Liver (tissue), 9 donors: Measurements from ENCODE around the gene ADRM1. TPM values are rescaled to one million over a fixed set of nuclear protein-coding genes. Genes with fewer than 3 reads are reported as not detected.

ENCODE experiments used
- DNase-seq: peaks from one replicate; pipeline ENCODE4 v3.0.0-alpha.2; 2017; ENCODE audit warnings: low spot score
- H3K27ac ChIP-seq, 2 donors: one replicate each; pipeline ENCODE4 v1.7.0; 2013; ENCODE audit warnings: inconsistent platforms in 2 of 2, low read length in 2 of 2, control low read depth in 1 of 2, low read depth in 1 of 2, mild to moderate bottlenecking in 1 of 2
- H3K27me3 ChIP-seq, 4 donors: one replicate each; pipeline versions ENCODE4 v1.6.1 to v1.7.0; 2013; ENCODE audit warnings: low read length in 3 of 4, inconsistent platforms in 1 of 4, mild to moderate bottlenecking in 1 of 4, moderate library complexity in 1 of 4; ENCODE audit not compliant: control insufficient read depth in 4 of 4, insufficient read depth in 4 of 4
- H3K36me3 ChIP-seq, 4 donors: one replicate each; pipeline versions ENCODE4 v1.6.1 to v1.7.0; 2013; ENCODE audit warnings: low read length in 3 of 4, mild to moderate bottlenecking in 3 of 4, low read depth in 1 of 4, moderate library complexity in 1 of 4; ENCODE audit not compliant: control insufficient read depth in 4 of 4, insufficient read depth in 3 of 4
- H3K4me1 ChIP-seq, 4 donors: one replicate each; pipeline versions ENCODE4 v1.6.1 to v1.7.0; 2013; ENCODE audit warnings: low read length in 3 of 4, mild to moderate bottlenecking in 3 of 4, moderate library complexity in 1 of 4; ENCODE audit not compliant: control insufficient read depth in 4 of 4, insufficient read depth in 4 of 4
- H3K4me3 ChIP-seq, 3 donors: one replicate each; pipeline versions ENCODE4 v1.6.1 to v1.7.0; 2013; ENCODE audit warnings: low read length in 3 of 3, control low read depth in 1 of 3, low read depth in 1 of 3, mild to moderate bottlenecking in 1 of 3
- H3K9ac ChIP-seq, 2 donors: one replicate each; pipeline ENCODE4 v1.7.0; 2013; ENCODE audit warnings: low read length in 2 of 2, mild to moderate bottlenecking in 2 of 2, moderate library complexity in 2 of 2, control low read depth in 1 of 2, low read depth in 1 of 2
- H3K9me3 ChIP-seq, 4 donors: one replicate each; pipeline versions ENCODE4 v1.6.1 to v1.7.0; 2013; ENCODE audit warnings: low read length in 3 of 4; ENCODE audit not compliant: control insufficient read depth in 4 of 4
- FOXA1 ChIP-seq: IDR thresholded peaks from 2 replicates; pipeline ENCODE4 v1.6.1; 2016; ENCODE audit warnings: antibody characterized with exemption
- FOXA2 ChIP-seq: IDR thresholded peaks from 2 replicates; pipeline ENCODE4 v1.6.1; 2016; ENCODE audit warnings: antibody characterized with exemption
- GABPA ChIP-seq, 2 donors: IDR thresholded peaks in 1 of 2; conservative IDR thresholded peaks in 1 of 2; 2 replicates each; pipeline ENCODE4 v1.6.1; 2016; ENCODE audit warnings: antibody characterized with exemption in 2 of 2, mild to moderate bottlenecking in 1 of 2, moderate library complexity in 1 of 2
- HNF4A ChIP-seq, 2 donors: conservative IDR thresholded peaks; 2 replicates each; pipeline ENCODE4 v1.6.1; 2016; ENCODE audit warnings: antibody characterized with exemption in 2 of 2, mild to moderate bottlenecking in 2 of 2
- HNF4G ChIP-seq: IDR thresholded peaks from 2 replicates; pipeline ENCODE4 v1.6.1; 2016; ENCODE audit warnings: antibody characterized with exemption
- JUND ChIP-seq, 2 donors: IDR thresholded peaks; 2 replicates each; pipeline ENCODE4 v1.6.1; 2016; ENCODE audit warnings: antibody characterized with exemption in 2 of 2
- NR2F2 ChIP-seq: IDR thresholded peaks from 2 replicates; pipeline ENCODE4 v1.6.1; 2016; ENCODE audit warnings: antibody characterized with exemption
- RAD21 ChIP-seq, 2 donors: IDR thresholded peaks; 2 replicates each; pipeline ENCODE4 v1.6.1; 2016; ENCODE audit warnings: antibody characterized with exemption in 2 of 2, mild to moderate bottlenecking in 2 of 2
- RXRA ChIP-seq, 2 donors: IDR thresholded peaks; 2 replicates each; pipeline ENCODE4 v1.6.1; 2017 to 2018; ENCODE audit warnings: antibody characterized with exemption in 2 of 2, mild to moderate bottlenecking in 1 of 2
- SP1 ChIP-seq: IDR thresholded peaks from 2 replicates; pipeline ENCODE4 v1.6.1; 2018; ENCODE audit warnings: antibody characterized with exemption, mild to moderate bottlenecking
- TAF1 ChIP-seq: conservative IDR thresholded peaks from 2 replicates; pipeline ENCODE4 v1.6.1; 2016; ENCODE audit warnings: antibody characterized with exemption, mild to moderate bottlenecking
- YY1 ChIP-seq: IDR thresholded peaks from 2 replicates; pipeline ENCODE4 v1.6.1; 2016; ENCODE audit warnings: antibody characterized with exemption, mild to moderate bottlenecking
- WGBS: extraction: QIAGEN DNeasy Blood & Tissue Kit; methylation state at CpG from one replicate; pipeline ENCODE4 v1.1.7; 2013; 5-methylcytosine and 5-hydroxymethylcytosine counted together
- polyA plus RNA-seq, 2 donors: library from polyadenylated mRNA; stranded (reverse) in 1 of 2; unstranded in 1 of 2; fragments of 200-250 nt in 1 of 2; fragments of >200 nt in 1 of 2; fragmentation: Nextera tagmentation in 1 of 2; extraction: Ambion mirVana in 1 of 2; gene quantifications; one replicate each; pipeline versions ENCODE4 v1.2.1 to v1.2.3, GENCODE V29; 2013 to 2015
- total RNA-seq, 2 donors: library from RNA; depleted of rRNA; stranded (reverse); fragments of >200 nt; gene quantifications; one replicate each; pipeline ENCODE4 v1.2.3, GENCODE V29; 2014
- TF ChIP-seq, protein P1 (sequence below): IDR thresholded peaks from 2 replicates; pipeline ENCODE4 v1.6.1; 2016; ENCODE audit warnings: antibody characterized with exemption, mild to moderate bottlenecking
- TF ChIP-seq, protein P2 (sequence below): IDR thresholded peaks from 2 replicates; pipeline ENCODE4 v1.6.1; 2016; ENCODE audit warnings: antibody characterized with exemption
- TF ChIP-seq, protein P3 (sequence below): IDR thresholded peaks from 2 replicates; pipeline ENCODE4 v1.6.1; 2016; ENCODE audit warnings: antibody characterized with exemption
- TF ChIP-seq, protein P4 (sequence below): IDR thresholded peaks from 2 replicates; pipeline ENCODE4 v1.6.1; 2016; ENCODE audit warnings: antibody characterized with exemption
- TF ChIP-seq, protein P5 (sequence below): fragments of 150-350 bp; IDR thresholded peaks from 2 replicates; pipeline ENCODE4 v1.5.1; 2017; ENCODE audit warnings: improper control_type of control experiment, low read depth, low read length; ENCODE audit not compliant: missing input control
- donor health status: healthy.
- donor health status: healthy.
- donor health status: healthy.
- donor health status: healthy.
- donor health status: healthy.

The ADRM1 gene
- total and polyA plus RNA-seq, 4 donors: 45.3 to 91.0 (median 77.3) TPM

DNA sequence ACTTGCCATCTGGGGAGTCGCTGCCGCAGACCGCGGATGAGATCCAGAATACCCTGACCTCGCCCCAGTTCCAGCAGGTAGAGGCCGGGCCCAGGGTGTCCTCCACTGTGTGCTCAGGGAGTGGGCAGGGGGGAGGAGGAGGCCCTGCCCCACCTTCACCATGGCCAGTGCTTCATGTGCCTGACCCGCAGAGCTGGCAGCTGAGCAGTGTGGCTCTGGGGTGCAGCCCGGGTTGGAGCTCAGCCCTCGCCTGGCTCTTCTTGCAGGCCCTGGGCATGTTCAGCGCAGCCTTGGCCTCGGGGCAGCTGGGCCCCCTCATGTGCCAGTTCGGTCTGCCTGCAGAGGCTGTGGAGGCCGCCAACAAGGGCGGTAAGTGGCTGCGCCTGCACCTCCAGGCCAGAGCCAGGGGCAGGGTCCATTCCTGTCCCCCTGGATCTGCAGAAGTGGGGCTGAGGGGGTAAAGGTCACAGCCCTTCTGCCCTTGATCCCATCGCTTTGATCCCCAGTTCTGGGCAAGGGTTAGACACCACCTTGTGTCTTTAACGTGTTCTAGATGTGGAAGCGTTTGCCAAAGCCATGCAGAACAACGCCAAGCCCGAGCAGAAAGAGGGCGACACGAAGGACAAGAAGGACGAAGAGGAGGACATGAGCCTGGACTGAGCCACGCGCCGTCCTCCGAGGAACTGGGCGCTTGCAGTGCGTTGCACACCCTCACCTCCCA lies 5.5 kb downstream of the ADRM1 start:
- Histone ChIP-seq H3K4me1 (peaks cover 13 to 37% (median 29%) of the 10 kb centered on the region in 4 donors), H3K36me3 (peaks cover 20 to 54% (median 36%) of the 10 kb centered on the region in 4 donors), H3K4me3 (no peak overlapping the region), H3K9me3 (no peaks in the 10 kb centered on the region), H3K27ac (no peak overlapping the region), H3K9ac (no peak overlapping the region), H3K27me3 (no peaks in the 10 kb centered on the region)
- DNase-seq: no peak
- WGBS: 81% methylated on average over 29 of the region's 29 CpGs
- TF ChIP-seq GABPA (IDR thresholded peaks at IDR 0.05 in 1 of 2, conservative IDR thresholded peaks at IDR 0.05 in 1 of 2) (no peak), JUND (IDR thresholded peaks at IDR 0.05) (no peak), NR2F2 (no peak), FOXA1 (no peak), RAD21 (IDR thresholded peaks at IDR 0.05) (no peak), HNF4G (no peak), SP1 (no peak)

DNA sequence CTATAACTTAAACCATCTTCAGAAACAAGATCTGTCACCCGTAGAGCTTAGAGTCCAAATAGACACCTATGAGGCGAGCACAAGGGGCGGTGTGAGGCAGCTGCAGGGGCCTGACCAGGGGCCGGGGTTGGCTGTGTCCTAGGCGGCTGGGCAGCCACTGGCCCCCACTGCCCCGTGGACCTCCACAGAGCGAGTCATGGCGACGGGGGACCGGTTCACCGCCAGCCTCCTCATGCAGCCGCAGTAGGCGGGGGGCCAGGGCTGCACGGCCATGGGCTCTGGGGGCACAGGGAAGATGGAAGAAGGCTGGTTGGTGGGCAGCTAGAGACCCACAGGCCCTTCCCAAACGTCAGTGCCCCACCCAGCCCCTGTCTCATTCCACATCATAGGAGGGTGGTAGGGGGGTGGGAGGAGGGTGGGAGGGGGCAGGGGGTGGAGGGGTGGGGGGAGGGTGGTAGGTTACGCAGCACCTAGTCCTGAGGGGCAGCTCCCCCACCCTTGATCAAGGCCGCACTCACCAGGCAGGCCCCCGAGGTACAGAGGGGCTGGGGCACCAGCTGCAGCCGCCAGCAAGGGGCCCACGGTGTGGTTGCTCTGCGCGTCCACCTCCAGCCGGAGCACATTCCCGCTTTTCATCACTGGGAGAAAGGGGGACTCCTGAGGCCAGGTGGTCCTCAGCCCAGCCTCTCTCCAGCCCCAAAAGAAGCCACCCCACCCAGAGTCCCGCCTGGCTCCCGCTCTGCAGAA lies 6.6 kb downstream of the ADRM1 start:
- TF ChIP-seq NR2F2 (no peak), RXRA (IDR thresholded peaks at IDR 0.05) (no peak), FOXA2 (no peak), GABPA (IDR thresholded peaks at IDR 0.05 in 1 of 2, conservative IDR thresholded peaks at IDR 0.05 in 1 of 2) (no peak), HNF4A (conservative IDR thresholded peaks at IDR 0.05) (no peak), HNF4G (no peak), RAD21 (IDR thresholded peaks at IDR 0.05) (no peak), YY1 (no peak), SP1 (no peak), TAF1 (no peak)
- TF ChIP-seq, protein P1, sequence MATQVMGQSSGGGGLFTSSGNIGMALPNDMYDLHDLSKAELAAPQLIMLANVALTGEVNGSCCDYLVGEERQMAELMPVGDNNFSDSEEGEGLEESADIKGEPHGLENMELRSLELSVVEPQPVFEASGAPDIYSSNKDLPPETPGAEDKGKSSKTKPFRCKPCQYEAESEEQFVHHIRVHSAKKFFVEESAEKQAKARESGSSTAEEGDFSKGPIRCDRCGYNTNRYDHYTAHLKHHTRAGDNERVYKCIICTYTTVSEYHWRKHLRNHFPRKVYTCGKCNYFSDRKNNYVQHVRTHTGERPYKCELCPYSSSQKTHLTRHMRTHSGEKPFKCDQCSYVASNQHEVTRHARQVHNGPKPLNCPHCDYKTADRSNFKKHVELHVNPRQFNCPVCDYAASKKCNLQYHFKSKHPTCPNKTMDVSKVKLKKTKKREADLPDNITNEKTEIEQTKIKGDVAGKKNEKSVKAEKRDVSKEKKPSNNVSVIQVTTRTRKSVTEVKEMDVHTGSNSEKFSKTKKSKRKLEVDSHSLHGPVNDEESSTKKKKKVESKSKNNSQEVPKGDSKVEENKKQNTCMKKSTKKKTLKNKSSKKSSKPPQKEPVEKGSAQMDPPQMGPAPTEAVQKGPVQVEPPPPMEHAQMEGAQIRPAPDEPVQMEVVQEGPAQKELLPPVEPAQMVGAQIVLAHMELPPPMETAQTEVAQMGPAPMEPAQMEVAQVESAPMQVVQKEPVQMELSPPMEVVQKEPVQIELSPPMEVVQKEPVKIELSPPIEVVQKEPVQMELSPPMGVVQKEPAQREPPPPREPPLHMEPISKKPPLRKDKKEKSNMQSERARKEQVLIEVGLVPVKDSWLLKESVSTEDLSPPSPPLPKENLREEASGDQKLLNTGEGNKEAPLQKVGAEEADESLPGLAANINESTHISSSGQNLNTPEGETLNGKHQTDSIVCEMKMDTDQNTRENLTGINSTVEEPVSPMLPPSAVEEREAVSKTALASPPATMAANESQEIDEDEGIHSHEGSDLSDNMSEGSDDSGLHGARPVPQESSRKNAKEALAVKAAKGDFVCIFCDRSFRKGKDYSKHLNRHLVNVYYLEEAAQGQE: no peak
- TF ChIP-seq, protein P2, sequence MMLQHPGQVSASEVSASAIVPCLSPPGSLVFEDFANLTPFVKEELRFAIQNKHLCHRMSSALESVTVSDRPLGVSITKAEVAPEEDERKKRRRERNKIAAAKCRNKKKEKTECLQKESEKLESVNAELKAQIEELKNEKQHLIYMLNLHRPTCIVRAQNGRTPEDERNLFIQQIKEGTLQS: no peak
- TF ChIP-seq, protein P3, sequence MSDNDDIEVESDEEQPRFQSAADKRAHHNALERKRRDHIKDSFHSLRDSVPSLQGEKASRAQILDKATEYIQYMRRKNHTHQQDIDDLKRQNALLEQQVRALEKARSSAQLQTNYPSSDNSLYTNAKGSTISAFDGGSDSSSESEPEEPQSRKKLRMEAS: no peak
- TF ChIP-seq, protein P4, sequence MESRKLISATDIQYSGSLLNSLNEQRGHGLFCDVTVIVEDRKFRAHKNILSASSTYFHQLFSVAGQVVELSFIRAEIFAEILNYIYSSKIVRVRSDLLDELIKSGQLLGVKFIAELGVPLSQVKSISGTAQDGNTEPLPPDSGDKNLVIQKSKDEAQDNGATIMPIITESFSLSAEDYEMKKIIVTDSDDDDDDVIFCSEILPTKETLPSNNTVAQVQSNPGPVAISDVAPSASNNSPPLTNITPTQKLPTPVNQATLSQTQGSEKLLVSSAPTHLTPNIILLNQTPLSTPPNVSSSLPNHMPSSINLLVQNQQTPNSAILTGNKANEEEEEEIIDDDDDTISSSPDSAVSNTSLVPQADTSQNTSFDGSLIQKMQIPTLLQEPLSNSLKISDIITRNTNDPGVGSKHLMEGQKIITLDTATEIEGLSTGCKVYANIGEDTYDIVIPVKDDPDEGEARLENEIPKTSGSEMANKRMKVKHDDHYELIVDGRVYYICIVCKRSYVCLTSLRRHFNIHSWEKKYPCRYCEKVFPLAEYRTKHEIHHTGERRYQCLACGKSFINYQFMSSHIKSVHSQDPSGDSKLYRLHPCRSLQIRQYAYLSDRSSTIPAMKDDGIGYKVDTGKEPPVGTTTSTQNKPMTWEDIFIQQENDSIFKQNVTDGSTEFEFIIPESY: no peak
- TF ChIP-seq, protein P5, sequence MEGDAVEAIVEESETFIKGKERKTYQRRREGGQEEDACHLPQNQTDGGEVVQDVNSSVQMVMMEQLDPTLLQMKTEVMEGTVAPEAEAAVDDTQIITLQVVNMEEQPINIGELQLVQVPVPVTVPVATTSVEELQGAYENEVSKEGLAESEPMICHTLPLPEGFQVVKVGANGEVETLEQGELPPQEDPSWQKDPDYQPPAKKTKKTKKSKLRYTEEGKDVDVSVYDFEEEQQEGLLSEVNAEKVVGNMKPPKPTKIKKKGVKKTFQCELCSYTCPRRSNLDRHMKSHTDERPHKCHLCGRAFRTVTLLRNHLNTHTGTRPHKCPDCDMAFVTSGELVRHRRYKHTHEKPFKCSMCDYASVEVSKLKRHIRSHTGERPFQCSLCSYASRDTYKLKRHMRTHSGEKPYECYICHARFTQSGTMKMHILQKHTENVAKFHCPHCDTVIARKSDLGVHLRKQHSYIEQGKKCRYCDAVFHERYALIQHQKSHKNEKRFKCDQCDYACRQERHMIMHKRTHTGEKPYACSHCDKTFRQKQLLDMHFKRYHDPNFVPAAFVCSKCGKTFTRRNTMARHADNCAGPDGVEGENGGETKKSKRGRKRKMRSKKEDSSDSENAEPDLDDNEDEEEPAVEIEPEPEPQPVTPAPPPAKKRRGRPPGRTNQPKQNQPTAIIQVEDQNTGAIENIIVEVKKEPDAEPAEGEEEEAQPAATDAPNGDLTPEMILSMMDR: no peak
- no peak for DNase-seq
- no peaks in the 10 kb centered on the region for H3K27me3 ChIP-seq
- peaks cover 10 to 29% (median 21%) of the 10 kb centered on the region in 4 donors for H3K4me1 ChIP-seq
- H3K36me3 ChIP-seq: peaks cover 20 to 58% (median 36%) of the 10 kb centered on the region in 4 donors
- H3K27ac ChIP-seq: no peak overlapping the region
- H3K9ac ChIP-seq: no peak overlapping the region
- WGBS: 91% methylated on average over 26 of the region's 26 CpGs
- no peak overlapping the region for H3K4me3 ChIP-seq
- H3K9me3 ChIP-seq: no peaks in the 10 kb centered on the region
